GM19099 (cell line): ENCODE data around the gene UGT8.

Experiments used
- POLR2A ChIP-seq: IDR thresholded peaks from 3 replicates; pipeline ENCODE4 v1.6.1; 2011; ENCODE audit warnings: low read depth; ENCODE audit not compliant: insufficient read length; ENCODE audit errors: extremely low read depth

UGT8 gene

DNA sequence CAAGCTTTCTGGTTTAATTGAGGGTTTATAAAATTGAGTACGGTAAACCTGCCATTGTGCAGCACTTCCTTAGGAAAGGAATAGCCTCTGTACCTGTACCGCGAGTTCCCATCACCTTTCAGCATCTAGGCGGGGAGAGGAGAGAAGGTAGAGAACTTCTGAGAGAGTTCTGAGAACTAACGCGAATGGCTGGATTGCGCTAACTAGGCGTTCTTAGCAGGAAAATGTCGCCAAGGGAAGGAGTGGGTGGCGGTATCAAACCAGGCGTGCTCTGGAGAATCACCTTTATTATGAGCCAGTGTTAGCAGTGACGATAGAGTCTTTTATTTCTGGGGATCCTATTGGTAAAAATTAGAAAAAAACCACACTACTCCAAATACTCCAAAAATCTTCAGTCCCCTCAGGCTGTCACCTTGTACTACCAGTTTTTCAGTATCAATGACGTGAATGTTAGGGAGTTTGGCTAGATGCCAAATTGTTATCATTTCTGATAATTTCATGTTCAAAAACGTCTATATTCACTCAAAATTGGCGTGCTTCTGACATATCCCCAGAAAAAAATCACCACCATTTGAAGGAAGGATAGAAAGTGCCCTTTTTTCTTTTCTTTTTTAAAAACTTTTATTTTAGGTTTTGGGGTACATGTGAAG lies 1.4 kb downstream of the UGT8 start:
- TF ChIP-seq POLR2A: no peak

DNA sequence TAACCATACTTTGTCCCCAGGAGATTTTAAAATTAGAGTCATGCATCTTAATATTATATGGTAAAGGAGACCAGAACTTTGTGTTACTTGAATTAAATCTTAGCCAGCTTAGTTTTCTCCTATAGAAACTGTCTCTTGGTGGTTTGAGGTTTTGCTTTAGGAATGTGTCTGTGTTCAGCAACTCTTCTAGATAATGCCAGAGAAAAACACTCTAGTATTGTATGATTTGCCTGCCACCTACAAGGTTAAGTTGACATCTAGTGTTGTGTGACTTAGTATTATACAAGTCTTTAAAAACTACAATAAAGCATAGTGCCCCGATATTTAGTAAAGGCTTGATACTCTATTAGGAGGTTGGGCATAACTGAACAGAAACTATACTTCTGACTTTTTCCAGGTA lies 2.1 kb downstream of the UGT8 start:
- TF ChIP-seq POLR2A: no peak

DNA sequence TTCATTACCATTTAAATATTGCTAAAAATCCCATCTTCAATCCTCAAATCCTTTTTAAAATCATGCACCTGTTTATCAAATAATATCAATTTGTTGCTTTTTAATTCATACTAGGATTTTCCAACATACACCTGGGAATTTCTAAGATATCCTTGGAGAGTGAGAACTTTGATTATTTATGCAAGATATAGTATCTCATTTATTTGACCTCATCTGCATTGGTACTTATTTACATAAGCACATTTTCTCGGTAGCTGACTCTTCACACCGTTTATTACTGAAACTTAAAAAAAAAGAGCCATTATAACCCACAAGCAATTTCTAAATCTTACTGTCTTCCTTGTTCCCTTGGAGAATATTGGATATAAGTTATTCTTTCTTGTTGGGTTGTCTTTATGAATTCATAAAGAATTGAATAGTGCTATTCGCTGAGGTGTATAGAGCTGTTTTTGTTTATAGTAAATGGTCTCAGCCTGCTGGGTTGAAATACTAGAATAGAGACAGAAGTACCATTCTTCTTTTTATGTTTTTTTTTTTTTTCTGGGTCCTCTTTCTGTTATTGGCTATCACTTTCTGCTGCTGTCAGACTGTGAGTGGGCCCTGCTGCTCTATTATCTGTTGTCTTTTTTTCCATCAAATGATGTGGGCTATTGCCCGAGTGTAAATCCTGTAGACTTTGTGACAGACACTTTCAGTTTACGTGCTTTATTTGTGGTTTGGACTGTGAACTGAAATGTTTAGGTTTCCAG lies 2.9 kb downstream of the UGT8 start:
- TF ChIP-seq POLR2A: no peak

GRCh38 chr4:114603497-114603896 lies 4.9 kb downstream of the UGT8 start:
- no peak for TF ChIP-seq POLR2A

GRCh38 chr4:114606245-114606644 lies 7.6 kb downstream of the UGT8 start:
- no peak for TF ChIP-seq POLR2A

GRCh38 chr4:114607056-114607455 lies 8.4 kb downstream of the UGT8 start:
- no peak for TF ChIP-seq POLR2A

GRCh38 chr4:114613560-114613959 lies 15.0 kb downstream of the UGT8 start:
- no peak for TF ChIP-seq POLR2A

GRCh38 chr4:114615435-114615834 lies 16.8 kb downstream of the UGT8 start:
- TF ChIP-seq POLR2A: no peak

GRCh38 chr4:114626196-114626595 lies 27.6 kb downstream of the UGT8 start:
- TF ChIP-seq POLR2A: no peak

DNA sequence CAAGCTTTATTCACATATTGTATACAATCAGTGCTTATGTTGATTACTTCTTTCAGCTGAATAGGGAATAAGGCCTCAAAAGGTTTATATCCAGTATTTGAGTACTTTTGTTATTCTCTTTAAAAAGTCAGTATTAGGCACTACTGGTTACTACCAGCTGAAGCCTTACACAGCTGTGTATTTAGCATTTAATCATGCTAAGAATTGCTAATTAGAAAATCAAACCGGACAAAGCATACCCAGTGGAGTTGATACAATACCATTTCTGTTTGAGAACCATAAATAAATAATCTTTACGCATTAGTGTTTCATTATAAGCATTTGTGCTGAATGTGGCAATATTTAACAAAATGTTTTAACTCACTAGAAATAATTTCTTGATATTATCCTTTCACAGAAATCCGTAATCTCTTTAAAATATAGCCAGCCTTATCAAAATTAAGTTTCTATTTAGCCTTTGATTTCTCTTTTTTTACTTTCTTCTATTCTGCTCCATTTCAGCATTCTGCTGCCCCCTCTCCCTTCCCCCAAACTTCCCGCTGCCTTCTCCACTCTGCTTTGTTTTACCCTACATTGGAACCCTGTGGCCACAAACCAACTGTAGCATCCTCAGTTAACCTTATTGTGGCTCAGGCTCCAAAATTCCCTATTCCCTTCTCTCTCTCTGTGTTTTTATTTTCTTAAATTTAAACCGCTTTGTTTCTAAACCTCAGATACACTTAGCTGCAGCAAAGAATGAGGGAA lies 37.8 kb downstream of the UGT8 start:
- TF ChIP-seq POLR2A: no peak

DNA sequence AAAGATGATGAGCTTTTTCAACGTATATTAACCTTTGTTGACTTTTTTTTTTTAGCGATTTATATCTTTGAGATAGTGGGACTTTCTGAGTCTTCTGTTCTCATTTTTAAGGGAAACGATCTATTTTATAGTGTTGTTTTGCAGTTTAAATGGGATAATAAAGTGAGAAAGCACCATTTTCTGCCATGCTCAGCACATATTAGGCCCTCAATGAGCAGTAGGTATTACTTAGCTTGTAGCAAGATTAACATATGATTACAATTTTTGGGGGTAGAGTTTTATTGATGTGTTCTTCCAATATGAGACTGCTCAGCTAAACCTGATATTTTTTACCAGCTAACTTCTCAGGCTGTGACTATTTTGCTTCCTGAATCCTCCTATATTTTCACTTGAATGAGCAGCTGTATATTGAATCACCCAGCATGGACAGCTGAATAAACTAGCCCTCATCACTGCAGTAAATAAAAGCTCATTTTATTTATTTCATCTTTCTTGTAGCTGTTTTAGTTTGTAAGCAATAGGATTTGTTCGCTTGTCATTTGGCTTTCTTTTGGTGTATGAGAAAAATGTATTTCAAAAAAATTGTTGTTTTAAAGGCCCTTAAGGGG lies 43.7 kb downstream of the UGT8 start:
- TF ChIP-seq POLR2A: no peak

DNA sequence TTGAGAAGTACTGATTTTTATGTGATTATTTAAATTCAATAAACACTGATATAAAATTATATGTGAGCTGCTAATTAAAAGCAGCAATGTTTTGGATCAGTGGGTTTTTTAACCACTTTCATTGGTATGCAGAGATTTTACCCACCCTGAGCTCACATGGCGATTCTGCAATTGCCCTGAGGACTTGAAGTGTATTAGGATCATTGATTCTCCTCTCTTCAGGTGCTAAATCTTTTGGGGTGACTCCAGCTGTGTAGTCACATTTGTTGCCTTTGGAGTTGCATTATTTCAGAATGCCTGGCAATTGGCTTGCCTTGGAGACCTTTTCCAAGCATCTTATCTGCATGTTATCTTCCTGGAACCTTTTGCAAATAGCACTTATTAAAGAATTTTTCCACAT lies 51.3 kb downstream of the UGT8 start:
- no peak for TF ChIP-seq POLR2A

- no peak for TF ChIP-seq POLR2A
These were observed 55.1 kb downstream of the UGT8 start for GRCh38 chr4:114653675-114654074.

DNA sequence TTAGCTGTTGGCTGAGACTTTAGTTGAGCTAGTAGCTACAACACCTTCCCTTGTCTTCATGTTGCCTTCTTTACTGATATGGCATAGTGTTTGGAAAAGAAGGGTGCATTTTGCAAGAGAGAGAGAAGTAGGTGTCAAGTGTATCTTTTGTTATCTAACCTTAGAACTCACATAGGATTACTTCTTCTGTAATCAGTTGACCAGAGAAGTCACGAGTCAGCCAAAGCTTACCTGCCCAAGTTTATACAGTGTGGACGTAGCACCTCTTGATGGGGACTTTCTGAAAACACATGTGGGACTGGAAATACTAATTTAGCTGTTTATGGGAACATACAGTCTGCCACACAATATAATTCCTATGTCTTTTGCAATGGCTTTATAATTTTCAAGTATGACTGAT lies 56.0 kb downstream of the UGT8 start:
- no peak for TF ChIP-seq POLR2A

DNA sequence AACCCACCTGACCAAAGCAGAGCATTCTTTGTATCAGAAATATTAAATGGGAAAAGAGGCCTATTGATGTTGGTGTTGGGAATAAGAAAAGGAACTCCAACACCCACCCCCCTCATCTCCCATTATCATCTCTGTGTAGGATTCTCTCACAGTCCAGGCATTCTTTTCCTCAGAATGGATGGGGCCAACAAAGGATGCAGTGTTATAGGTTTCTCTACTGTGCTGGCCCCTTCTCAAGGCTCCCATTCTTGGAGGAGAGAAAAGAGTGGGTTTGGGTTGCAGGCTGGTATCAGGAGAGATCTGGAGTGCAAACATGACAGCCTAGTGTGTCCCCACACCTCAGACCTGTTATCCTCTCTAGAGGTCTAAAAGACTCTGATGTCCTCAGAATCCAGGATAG lies 59.6 kb downstream of the UGT8 start:
- TF ChIP-seq POLR2A: no peak
